ENCODE results near the gene TAS1R3.
A peak's percentile ranks its signal among the peaks of the same experiment; 100 is the strongest.

The TAS1R3 gene

GRCh38 chr1:1286313-1287261 is 44.5 kb upstream of the TAS1R3 start:
- H3K18ac ChIP-seq (ENCODE audit: low read depth in 1 of 2, low read length in 2 of 2): no peak overlapping the region
- no peak overlapping the region for H2AK5ac ChIP-seq (ENCODE audit: low read length, severe bottlenecking)
- H2BK120ac ChIP-seq (ENCODE audit: low read depth, low read length): no peak overlapping the region
- no peak overlapping the region for H3K14ac ChIP-seq (ENCODE audit: low read length in 2 of 2)
- WGBS: 85% methylated on average over 43 of the region's 50 CpGs
- no peak overlapping the region for H3K27ac ChIP-seq (ENCODE audit: low read length, poor library complexity, severe bottlenecking)
- peaks cover 0 to 33% of the 10 kb centered on the region in 2 experiments for H3K27me3 ChIP-seq (ENCODE audit: control insufficient read depth in 1 of 2, insufficient read depth in 1 of 2, low read length in 2 of 2)
- DNase-seq: no peak
- no peaks in the 10 kb centered on the region for H3K79me1 ChIP-seq (replicated peaks; ENCODE audit: low read length, poor library complexity, severe bottlenecking)
- no peak overlapping the region for H2BK5ac ChIP-seq (ENCODE audit: low read depth, low read length, poor library complexity, severe bottlenecking)
- no peak overlapping the region for H4K8ac ChIP-seq (ENCODE audit: low read length)
- peaks cover 0 to 4% of the 10 kb centered on the region in 2 experiments for H3K36me3 ChIP-seq (ENCODE audit: control insufficient read depth in 1 of 2, insufficient read depth in 2 of 2, low read depth in 1 of 2, low read length in 2 of 2)
- no peak overlapping the region for H2BK12ac ChIP-seq (ENCODE audit: low read length in 2 of 2)
- H2AFZ ChIP-seq (ENCODE audit: low read depth, low read length): no peak overlapping the region
- H3K4me3 ChIP-seq (ENCODE audit: insufficient read depth in 1 of 2, low read depth in 1 of 2, low read length in 2 of 2): no peak overlapping the region
- peak overlapping the region; percentile 44 for H2BK15ac ChIP-seq (ENCODE audit: low read depth, poor library complexity, severe bottlenecking)
- H3K9me3 ChIP-seq (ENCODE audit: control insufficient read depth, low read length): no peaks in the 10 kb centered on the region
- H3K4ac ChIP-seq (ENCODE audit: low read depth in 1 of 2, low read length in 2 of 2): no peak overlapping the region
- no peak overlapping the region for H3K23ac ChIP-seq (ENCODE audit: low read length in 2 of 2)
- H3K4me1 ChIP-seq (ENCODE audit: control insufficient read depth, insufficient read depth, low read depth, low read length): peaks cover 31% of the 10 kb centered on the region
- H4K91ac ChIP-seq (ENCODE audit: low read length): peak overlapping the region; percentile 43
- no peak overlapping the region for H3K4me2 ChIP-seq (ENCODE audit: low read length, poor library complexity, severe bottlenecking)
- H3K9ac ChIP-seq (ENCODE audit: low read length): no peak overlapping the region

- H2BK5ac ChIP-seq (ENCODE audit: low read depth, low read length, poor library complexity, severe bottlenecking): no peak overlapping the region
- no peak overlapping the region for H3K23ac ChIP-seq (ENCODE audit: low read length in 2 of 2)
- no peak overlapping the region for H3K4me2 ChIP-seq (ENCODE audit: low read length, poor library complexity, severe bottlenecking)
- H3K36me3 ChIP-seq (ENCODE audit: control insufficient read depth in 1 of 2, insufficient read depth in 2 of 2, low read depth in 1 of 2, low read length in 2 of 2): peaks cover 0 to 8% of the 10 kb centered on the region in 2 experiments
- H3K14ac ChIP-seq (ENCODE audit: low read length in 2 of 2): no peak overlapping the region
- H2AK5ac ChIP-seq (ENCODE audit: low read length, severe bottlenecking): no peak overlapping the region
- H2AFZ ChIP-seq (ENCODE audit: low read depth, low read length): no peak overlapping the region
- no peak overlapping the region for H3K9ac ChIP-seq (ENCODE audit: low read length)
- no peak overlapping the region for H4K8ac ChIP-seq (ENCODE audit: low read length)
- H3K18ac ChIP-seq (ENCODE audit: low read depth in 1 of 2, low read length in 2 of 2): no peak overlapping the region
- H2BK12ac ChIP-seq (ENCODE audit: low read length in 2 of 2): no peak overlapping the region
- H2BK15ac ChIP-seq (ENCODE audit: low read depth, poor library complexity, severe bottlenecking): no peak overlapping the region
- peaks cover 0 to 33% of the 10 kb centered on the region in 2 experiments for H3K27me3 ChIP-seq (ENCODE audit: control insufficient read depth in 1 of 2, insufficient read depth in 1 of 2, low read length in 2 of 2)
- H2BK120ac ChIP-seq (ENCODE audit: low read depth, low read length): no peak overlapping the region
- H3K4ac ChIP-seq (ENCODE audit: low read depth in 1 of 2, low read length in 2 of 2): no peak overlapping the region
- no peak overlapping the region for H3K4me3 ChIP-seq (ENCODE audit: insufficient read depth in 1 of 2, low read depth in 1 of 2, low read length in 2 of 2)
- H3K79me1 ChIP-seq (replicated peaks; ENCODE audit: low read length, poor library complexity, severe bottlenecking): no peaks in the 10 kb centered on the region
- no peak overlapping the region for H4K91ac ChIP-seq (ENCODE audit: low read length)
- H3K4me1 ChIP-seq (ENCODE audit: control insufficient read depth, insufficient read depth, low read depth, low read length): peaks cover 24% of the 10 kb centered on the region
- WGBS: 95% methylated on average over 36 of the region's 46 CpGs
- no peaks in the 10 kb centered on the region for H3K9me3 ChIP-seq (ENCODE audit: control insufficient read depth, low read length)
- H3K27ac ChIP-seq (ENCODE audit: low read length, poor library complexity, severe bottlenecking): no peak overlapping the region
- DNase-seq: no peak
Observed at GRCh38 chr1:1287288-1288110, 43.6 kb upstream of the TAS1R3 start.

- H3K18ac ChIP-seq (ENCODE audit: low read depth in 1 of 2, low read length in 2 of 2): no peak overlapping the region
- H3K4me2 ChIP-seq (ENCODE audit: low read length, poor library complexity, severe bottlenecking): no peak overlapping the region
- peaks cover 0 to 25% of the 10 kb centered on the region in 2 experiments for H3K27me3 ChIP-seq (ENCODE audit: control insufficient read depth in 1 of 2, insufficient read depth in 1 of 2, low read length in 2 of 2)
- H3K9me3 ChIP-seq (ENCODE audit: control insufficient read depth, low read length): no peaks in the 10 kb centered on the region
- H2AK5ac ChIP-seq (ENCODE audit: low read length, severe bottlenecking): peak overlapping the region; percentile 41
- no peak overlapping the region for H3K9ac ChIP-seq (ENCODE audit: low read length)
- peaks cover 16% of the 10 kb centered on the region for H3K4me1 ChIP-seq (ENCODE audit: control insufficient read depth, insufficient read depth, low read depth, low read length)
- no peak overlapping the region for H4K91ac ChIP-seq (ENCODE audit: low read length)
- H2BK12ac ChIP-seq (ENCODE audit: low read length in 2 of 2): no peak overlapping the region
- WGBS: 57% methylated on average over 14 of the region's 15 CpGs
- no peak overlapping the region for H3K27ac ChIP-seq (ENCODE audit: low read length, poor library complexity, severe bottlenecking)
- peak; percentile 63 for DNase-seq
- no peak overlapping the region for H3K23ac ChIP-seq (ENCODE audit: low read length in 2 of 2)
- no peak overlapping the region for H3K4ac ChIP-seq (ENCODE audit: low read depth in 1 of 2, low read length in 2 of 2)
- H2BK15ac ChIP-seq (ENCODE audit: low read depth, poor library complexity, severe bottlenecking): no peak overlapping the region
- peaks cover 3 to 36% of the 10 kb centered on the region in 2 experiments for H3K36me3 ChIP-seq (ENCODE audit: control insufficient read depth in 1 of 2, insufficient read depth in 2 of 2, low read depth in 1 of 2, low read length in 2 of 2)
- H2BK5ac ChIP-seq (ENCODE audit: low read depth, low read length, poor library complexity, severe bottlenecking): no peak overlapping the region
- no peaks in the 10 kb centered on the region for H3K79me1 ChIP-seq (replicated peaks; ENCODE audit: low read length, poor library complexity, severe bottlenecking)
- no peak overlapping the region for H2BK120ac ChIP-seq (ENCODE audit: low read depth, low read length)
- no peak overlapping the region for H4K8ac ChIP-seq (ENCODE audit: low read length)
- no peak overlapping the region for H3K14ac ChIP-seq (ENCODE audit: low read length in 2 of 2)
- H2AFZ ChIP-seq (ENCODE audit: low read depth, low read length): no peak overlapping the region
- H3K4me3 ChIP-seq (ENCODE audit: insufficient read depth in 1 of 2, low read depth in 1 of 2, low read length in 2 of 2): no peak overlapping the region
Observed at GRCh38 chr1:1290238-1290731, 40.8 kb upstream of the TAS1R3 start.

All from mesenchymal stem cell (in vitro differentiated cells and primary cell).